HepG2 (cell line): ENCODE measurements around the gene TSEN54. TPM values are rescaled to one million over a fixed set of nuclear protein-coding genes. Genes with fewer than 3 reads are reported as not detected.

Experiments
- ATAD3A ChIP-seq: sonication (generic); formaldehyde crosslinking; IDR thresholded peaks from 2 replicates; pipeline ENCODE4 v1.4.0; 2020; ENCODE audit warnings: missing genetic modification reagents
- HCFC1 ChIP-seq: fragments of 150-350 bp; IDR thresholded peaks from 2 replicates; pipeline ENCODE4 v1.6.1; 2014; ENCODE audit warnings: low read depth, low read length
- HNRNPUL1 ChIP-seq: fragments of 200-400 bp; formaldehyde crosslinking; IDR thresholded peaks from 2 replicates; pipeline ENCODE4 v1.6.1; 2017; ENCODE audit warnings: low read depth, mild to moderate bottlenecking, low read length, moderate library complexity
- HOXA5 ChIP-seq: sonication (generic); formaldehyde crosslinking; IDR thresholded peaks from 2 replicates; pipeline ENCODE4 v1.4.0; 2020; ENCODE audit warnings: missing genetic modification reagents
- HOXA9 ChIP-seq: sonication (generic); formaldehyde crosslinking; IDR thresholded peaks from 2 replicates; pipeline ENCODE4 v1.8.1; 2022; ENCODE audit warnings: missing genetic modification reagents, mild to moderate bottlenecking, moderate library complexity, borderline replicate concordance
- NFKB2 ChIP-seq: sonication (generic); formaldehyde crosslinking; IDR thresholded peaks from 2 replicates; pipeline ENCODE4 v1.4.0; 2020; ENCODE audit warnings: missing genetic modification reagents, borderline replicate concordance
- PHF5A ChIP-seq: IDR thresholded peaks from one replicate; pipeline ENCODE4 v1.6.1; 2018; ENCODE audit warnings: low read depth, missing genetic modification reagents; ENCODE audit not compliant: unreplicated experiment
- SAFB2 ChIP-seq: sonication (generic); formaldehyde crosslinking; IDR thresholded peaks from 2 replicates; pipeline ENCODE4 v1.5.1; 2020; ENCODE audit warnings: missing genetic modification reagents, low read depth, mild to moderate bottlenecking, borderline replicate concordance
- SRSF1 ChIP-seq: fragments of 200-400 bp; formaldehyde crosslinking; optimal IDR thresholded peaks from 2 replicates; pipeline ENCODE3; 2017; ENCODE audit warnings: mild to moderate bottlenecking, low read depth, low read length, moderate library complexity
- TBX3 ChIP-seq: fragments of 450-650 bp; IDR thresholded peaks from 2 replicates; pipeline ENCODE4 v1.6.1; 2017; ENCODE audit warnings: antibody characterized with exemption, mild to moderate bottlenecking, inconsistent platforms, borderline replicate concordance
- TCF7L2 ChIP-seq: IDR thresholded peaks from 2 replicates; pipeline ENCODE4 v1.6.1; 2011; ENCODE audit warnings: mild to moderate bottlenecking, low read depth, low read length, moderate library complexity
- ZFP1 ChIP-seq: IDR thresholded peaks from 2 replicates; pipeline ENCODE4 v1.6.1; 2016
- ZNF235 ChIP-seq: sonication (generic); formaldehyde crosslinking; IDR thresholded peaks from 2 replicates; pipeline ENCODE4 v1.8.1; 2023; ENCODE audit warnings: mild to moderate bottlenecking, missing genetic modification reagents, borderline replicate concordance
- ZNF263 ChIP-seq: sonication (generic); formaldehyde crosslinking; IDR thresholded peaks from 2 replicates; pipeline ENCODE4 v1.4.0; 2020; ENCODE audit warnings: missing genetic modification reagents
- ZNF747 ChIP-seq: sonication (generic); formaldehyde crosslinking; IDR thresholded peaks from 2 replicates; pipeline ENCODE4 v1.8.1; 2023; ENCODE audit warnings: missing genetic modification reagents, mild to moderate bottlenecking, borderline replicate concordance
- ZNF782 ChIP-seq: sonication (generic); formaldehyde crosslinking; IDR thresholded peaks from 2 replicates; pipeline ENCODE4 v1.4.0; 2020; ENCODE audit warnings: missing genetic modification reagents, mild to moderate bottlenecking, borderline replicate concordance
- polyA plus RNA-seq, 8 experiments: library from polyadenylated mRNA; depleted of rRNA in 3 of 8; stranded (reverse) in 7 of 8; unstranded in 1 of 8; fragments of >200 nt; fragmentation: Illumina TruSeq in 4 of 8; extraction: Trizol in 4 of 8; gene quantifications; 2 replicates each; pipeline versions ENCODE4 v1.2.1 to v1.2.3, GENCODE V29; 2011 to 2016; ENCODE audit warnings: low read depth in 4 of 8, missing spikeins in 1 of 8, mixed read lengths in 1 of 8; ENCODE audit not compliant: insufficient read depth in 1 of 8
- total RNA-seq, 5 experiments: library from RNA; depleted of rRNA; stranded (reverse); fragments of >200 nt; fragmentation: Illumina TruSeq; extraction: Trizol; gene quantifications; 2 replicates each; pipeline ENCODE4 v1.2.3, GENCODE V29; 2016; ENCODE audit warnings: low read depth in 1 of 5
- TF ChIP-seq, protein P1 (sequence below): sonication (generic); formaldehyde crosslinking; conservative IDR thresholded peaks from 2 replicates; pipeline ENCODE4 v1.4.0; 2020; ENCODE audit warnings: missing genetic modification reagents
- TF ChIP-seq, protein P2 (sequence below): sonication (generic); formaldehyde crosslinking; IDR thresholded peaks from 2 replicates; pipeline ENCODE4 v1.5.0; 2020; ENCODE audit warnings: missing genetic modification reagents, mild to moderate bottlenecking, borderline replicate concordance
- TF ChIP-seq, protein P3 (sequence below): sonication (generic); formaldehyde crosslinking; IDR thresholded peaks from 2 replicates; pipeline ENCODE4 v1.5.1; 2020; ENCODE audit warnings: missing genetic modification reagents, mild to moderate bottlenecking, borderline replicate concordance
- TF ChIP-seq, protein P4 (sequence below): sonication (generic); formaldehyde crosslinking; IDR thresholded peaks from 2 replicates; pipeline ENCODE4 v1.5.0; 2020; ENCODE audit warnings: mild to moderate bottlenecking, missing genetic modification reagents
- TF ChIP-seq, protein P5 (sequence below): sonication (generic); formaldehyde crosslinking; conservative IDR thresholded peaks from 2 replicates; pipeline ENCODE4 v1.5.0; 2020; ENCODE audit warnings: missing genetic modification reagents

The TSEN54 gene
- total and polyA plus RNA-seq, 2 of the 13 experiments (the other 11 are each of a cell fraction or from before 2014, with no cell fraction given), result 62.9 to 63.3 TPM

DNA sequence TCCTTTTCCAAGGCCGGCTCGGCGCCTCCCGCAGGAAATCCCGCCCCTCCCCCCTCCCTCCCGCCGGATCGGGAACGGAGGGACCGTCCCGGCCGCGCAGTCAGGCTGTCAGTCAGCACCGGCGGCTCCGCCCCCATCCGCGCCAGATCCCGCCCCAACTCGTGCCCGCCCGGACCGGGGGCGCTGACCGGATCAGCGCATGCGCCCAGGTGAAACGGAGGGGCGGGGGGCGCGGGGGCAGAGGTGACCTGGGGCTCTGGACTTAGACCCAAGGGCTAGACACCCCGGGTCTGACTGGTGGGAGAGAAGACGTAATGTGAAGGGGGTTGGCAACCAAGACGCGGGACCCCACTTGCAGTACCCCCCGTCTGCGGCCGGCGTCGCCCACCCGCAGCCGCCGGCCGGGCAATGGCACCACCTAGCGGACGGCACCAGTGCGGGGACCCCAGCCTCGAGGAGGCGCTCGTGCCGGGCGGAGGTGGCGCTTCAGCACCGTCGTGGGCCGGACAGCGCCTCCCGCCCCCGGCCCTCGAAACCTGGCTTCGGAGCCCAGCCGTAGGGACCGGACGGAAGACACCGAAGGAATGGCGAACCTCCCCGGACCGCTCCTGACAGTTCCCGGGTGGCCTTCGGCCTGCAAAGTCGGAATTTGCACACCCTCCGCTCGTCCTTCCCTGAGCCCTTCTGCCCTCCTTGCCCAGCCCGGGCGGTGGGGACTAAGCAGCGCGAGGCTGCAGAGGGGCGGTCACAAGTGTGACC, 653 bp upstream of the TSEN54 start, which contains the start of gene CASKIN2 (continued):
- TF ChIP-seq ZNF747 (peak; percentile 73; the same call in 1 of the 2 replicates), HOXA9 (CRISPR knock-in tag) (0 out of 2 replicates have a peak, but pooled peaks have one; percentile 69), SAFB2 (peak; percentile 94), HOXA5 (CRISPR knock-in tag) (peak; percentile 83), PHF5A (no peak), HNRNPUL1 (no peak), ATAD3A (no peak), NFKB2 (CRISPR knock-in tag) (peak; percentile 97), HCFC1 (no peak), ZNF782 (CRISPR knock-in tag) (peak; percentile 98), ZNF235 (CRISPR knock-in tag) (peak; percentile 98), ZNF263 (CRISPR knock-in tag) (no peak; the same call in 1 of the 2 replicates), SRSF1 (peak; percentile 62), TBX3 (peak; percentile 80), TCF7L2 (no peak), ZFP1 (CRISPR knock-in tag) (0 out of 2 replicates have a peak, but pooled peaks have one; percentile 47)
- TF ChIP-seq, protein P1, sequence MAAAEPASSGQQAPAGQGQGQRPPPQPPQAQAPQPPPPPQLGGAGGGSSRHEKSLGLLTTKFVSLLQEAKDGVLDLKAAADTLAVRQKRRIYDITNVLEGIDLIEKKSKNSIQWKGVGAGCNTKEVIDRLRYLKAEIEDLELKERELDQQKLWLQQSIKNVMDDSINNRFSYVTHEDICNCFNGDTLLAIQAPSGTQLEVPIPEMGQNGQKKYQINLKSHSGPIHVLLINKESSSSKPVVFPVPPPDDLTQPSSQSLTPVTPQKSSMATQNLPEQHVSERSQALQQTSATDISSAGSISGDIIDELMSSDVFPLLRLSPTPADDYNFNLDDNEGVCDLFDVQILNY (CRISPR knock-in tag), result peak; percentile 88
- TF ChIP-seq, protein P2, sequence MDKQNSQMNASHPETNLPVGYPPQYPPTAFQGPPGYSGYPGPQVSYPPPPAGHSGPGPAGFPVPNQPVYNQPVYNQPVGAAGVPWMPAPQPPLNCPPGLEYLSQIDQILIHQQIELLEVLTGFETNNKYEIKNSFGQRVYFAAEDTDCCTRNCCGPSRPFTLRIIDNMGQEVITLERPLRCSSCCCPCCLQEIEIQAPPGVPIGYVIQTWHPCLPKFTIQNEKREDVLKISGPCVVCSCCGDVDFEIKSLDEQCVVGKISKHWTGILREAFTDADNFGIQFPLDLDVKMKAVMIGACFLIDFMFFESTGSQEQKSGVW (CRISPR knock-in tag), result no peak; the same call in 1 of the 2 replicates
- TF ChIP-seq, protein P3, sequence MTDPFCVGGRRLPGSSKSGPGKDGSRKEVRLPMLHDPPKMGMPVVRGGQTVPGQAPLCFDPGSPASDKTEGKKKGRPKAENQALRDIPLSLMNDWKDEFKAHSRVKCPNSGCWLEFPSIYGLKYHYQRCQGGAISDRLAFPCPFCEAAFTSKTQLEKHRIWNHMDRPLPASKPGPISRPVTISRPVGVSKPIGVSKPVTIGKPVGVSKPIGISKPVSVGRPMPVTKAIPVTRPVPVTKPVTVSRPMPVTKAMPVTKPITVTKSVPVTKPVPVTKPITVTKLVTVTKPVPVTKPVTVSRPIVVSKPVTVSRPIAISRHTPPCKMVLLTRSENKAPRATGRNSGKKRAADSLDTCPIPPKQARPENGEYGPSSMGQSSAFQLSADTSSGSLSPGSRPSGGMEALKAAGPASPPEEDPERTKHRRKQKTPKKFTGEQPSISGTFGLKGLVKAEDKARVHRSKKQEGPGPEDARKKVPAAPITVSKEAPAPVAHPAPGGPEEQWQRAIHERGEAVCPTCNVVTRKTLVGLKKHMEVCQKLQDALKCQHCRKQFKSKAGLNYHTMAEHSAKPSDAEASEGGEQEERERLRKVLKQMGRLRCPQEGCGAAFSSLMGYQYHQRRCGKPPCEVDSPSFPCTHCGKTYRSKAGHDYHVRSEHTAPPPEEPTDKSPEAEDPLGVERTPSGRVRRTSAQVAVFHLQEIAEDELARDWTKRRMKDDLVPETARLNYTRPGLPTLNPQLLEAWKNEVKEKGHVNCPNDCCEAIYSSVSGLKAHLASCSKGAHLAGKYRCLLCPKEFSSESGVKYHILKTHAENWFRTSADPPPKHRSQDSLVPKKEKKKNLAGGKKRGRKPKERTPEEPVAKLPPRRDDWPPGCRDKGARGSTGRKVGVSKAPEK (CRISPR knock-in tag), result peak; percentile 85
- TF ChIP-seq, protein P4, sequence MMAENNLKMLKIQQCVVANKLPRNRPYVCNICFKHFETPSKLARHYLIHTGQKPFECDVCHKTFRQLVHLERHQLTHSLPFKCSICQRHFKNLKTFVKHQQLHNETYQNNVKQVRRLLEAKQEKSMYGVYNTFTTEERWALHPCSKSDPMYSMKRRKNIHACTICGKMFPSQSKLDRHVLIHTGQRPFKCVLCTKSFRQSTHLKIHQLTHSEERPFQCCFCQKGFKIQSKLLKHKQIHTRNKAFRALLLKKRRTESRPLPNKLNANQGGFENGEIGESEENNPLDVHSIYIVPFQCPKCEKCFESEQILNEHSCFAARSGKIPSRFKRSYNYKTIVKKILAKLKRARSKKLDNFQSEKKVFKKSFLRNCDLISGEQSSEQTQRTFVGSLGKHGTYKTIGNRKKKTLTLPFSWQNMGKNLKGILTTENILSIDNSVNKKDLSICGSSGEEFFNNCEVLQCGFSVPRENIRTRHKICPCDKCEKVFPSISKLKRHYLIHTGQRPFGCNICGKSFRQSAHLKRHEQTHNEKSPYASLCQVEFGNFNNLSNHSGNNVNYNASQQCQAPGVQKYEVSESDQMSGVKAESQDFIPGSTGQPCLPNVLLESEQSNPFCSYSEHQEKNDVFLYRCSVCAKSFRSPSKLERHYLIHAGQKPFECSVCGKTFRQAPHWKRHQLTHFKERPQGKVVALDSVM (CRISPR knock-in tag), result peak; percentile 88
- TF ChIP-seq, protein P5, sequence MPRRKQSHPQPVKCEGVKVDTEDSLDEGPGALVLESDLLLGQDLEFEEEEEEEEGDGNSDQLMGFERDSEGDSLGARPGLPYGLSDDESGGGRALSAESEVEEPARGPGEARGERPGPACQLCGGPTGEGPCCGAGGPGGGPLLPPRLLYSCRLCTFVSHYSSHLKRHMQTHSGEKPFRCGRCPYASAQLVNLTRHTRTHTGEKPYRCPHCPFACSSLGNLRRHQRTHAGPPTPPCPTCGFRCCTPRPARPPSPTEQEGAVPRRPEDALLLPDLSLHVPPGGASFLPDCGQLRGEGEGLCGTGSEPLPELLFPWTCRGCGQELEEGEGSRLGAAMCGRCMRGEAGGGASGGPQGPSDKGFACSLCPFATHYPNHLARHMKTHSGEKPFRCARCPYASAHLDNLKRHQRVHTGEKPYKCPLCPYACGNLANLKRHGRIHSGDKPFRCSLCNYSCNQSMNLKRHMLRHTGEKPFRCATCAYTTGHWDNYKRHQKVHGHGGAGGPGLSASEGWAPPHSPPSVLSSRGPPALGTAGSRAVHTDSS (CRISPR knock-in tag), result 0 out of 2 replicates have a peak, but pooled peaks have one; percentile 54
